Activated T-helper 9 cell treated with anti-CD3 and anti-CD28 coated beads, Interleukin-2, amount 50 U/mL, for 16 hours (primary cell): ENCODE data around the gene CNTN4.

Experiments
- DNase-seq: peaks from one replicate; pipeline ENCODE4 v3.0.0-alpha.2; 2020; ENCODE audit warnings: low read depth

CNTN4 gene

DNA sequence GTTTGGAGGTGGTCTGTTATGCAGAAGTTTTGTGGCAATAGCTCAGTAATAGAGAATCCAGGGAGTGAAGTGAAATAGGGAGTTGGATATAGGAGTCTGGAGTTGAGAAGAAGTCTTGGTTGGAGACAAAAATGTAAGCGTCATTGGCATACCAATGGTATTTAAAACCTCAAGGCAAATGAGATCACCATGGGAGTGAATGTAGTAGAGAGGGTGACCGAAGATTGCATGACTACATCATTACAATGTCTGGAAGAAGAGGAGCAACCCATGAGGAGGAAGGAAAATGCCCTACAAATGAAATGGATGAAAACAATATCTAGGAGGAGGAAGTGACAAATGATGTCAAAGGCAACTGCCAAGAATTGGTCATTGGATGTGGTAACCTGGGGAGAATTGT lies 54.4 kb downstream of the CNTN4 start:
- no peak for DNase-seq

GRCh38 chr3:2153547-2153946 lies 54.9 kb downstream of the CNTN4 start:
- DNase-seq = no peak

GRCh38 chr3:2154621-2155020 lies 56.0 kb downstream of the CNTN4 start:
- no peak for DNase-seq

GRCh38 chr3:2156244-2156847 lies 57.7 kb downstream of the CNTN4 start:
- no peak for DNase-seq

- DNase-seq = no peak
Observed at GRCh38 chr3:2158828-2159227, 60.2 kb downstream of the CNTN4 start.

GRCh38 chr3:2166552-2166951 lies 67.9 kb downstream of the CNTN4 start:
- DNase-seq = no peak

DNA sequence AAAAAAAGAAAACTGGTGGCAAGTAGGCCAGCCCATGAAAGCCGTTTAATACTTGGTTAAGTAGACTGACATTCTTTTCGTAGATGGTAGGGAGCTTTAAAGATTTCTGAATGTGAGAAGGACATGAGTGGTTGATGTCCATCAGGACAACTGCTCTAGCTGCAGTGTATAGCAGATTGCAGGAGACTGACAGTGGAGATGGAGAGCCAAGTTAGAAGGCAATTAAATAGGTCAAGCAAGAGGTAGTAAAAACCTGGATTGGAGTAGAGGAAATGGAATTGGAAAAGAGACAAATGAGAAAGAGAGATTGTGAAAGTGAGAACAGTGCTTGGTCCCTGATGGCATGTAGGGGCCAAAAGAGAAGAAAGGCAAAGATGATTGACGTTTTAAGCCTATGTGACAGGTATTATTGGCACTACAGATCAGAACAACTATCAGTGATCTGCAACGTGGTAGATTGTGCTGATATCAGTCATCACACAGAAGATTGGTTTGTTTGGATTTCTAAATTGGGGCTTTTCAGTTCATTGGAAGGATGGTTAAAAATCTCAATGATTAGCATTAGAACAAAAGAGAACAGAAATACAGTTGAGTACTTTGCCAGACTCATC lies 74.0 kb downstream of the CNTN4 start:
- no peak for DNase-seq

DNA sequence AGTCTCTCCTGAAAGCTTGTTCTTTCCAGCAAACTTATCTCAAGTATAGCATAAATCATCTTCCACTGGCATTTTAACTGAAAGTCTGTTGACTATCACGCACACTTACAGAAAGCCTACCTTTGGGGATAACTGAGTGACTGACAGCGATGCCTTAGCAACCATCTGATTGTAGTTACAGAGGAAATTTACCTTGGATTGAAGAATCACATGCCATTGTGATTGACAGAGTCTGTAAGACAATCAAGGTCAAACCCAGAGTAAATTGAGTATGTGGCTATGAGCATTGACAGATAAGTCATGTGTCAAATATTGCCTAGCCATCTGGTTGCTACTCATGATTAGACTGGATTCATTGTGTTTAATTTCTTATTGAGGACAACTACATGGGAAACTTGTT lies 82.0 kb downstream of the CNTN4 start:
- no peak for DNase-seq

- DNase-seq = no peak
Observed at GRCh38 chr3:2198776-2199279, 100.2 kb downstream of the CNTN4 start.

DNA sequence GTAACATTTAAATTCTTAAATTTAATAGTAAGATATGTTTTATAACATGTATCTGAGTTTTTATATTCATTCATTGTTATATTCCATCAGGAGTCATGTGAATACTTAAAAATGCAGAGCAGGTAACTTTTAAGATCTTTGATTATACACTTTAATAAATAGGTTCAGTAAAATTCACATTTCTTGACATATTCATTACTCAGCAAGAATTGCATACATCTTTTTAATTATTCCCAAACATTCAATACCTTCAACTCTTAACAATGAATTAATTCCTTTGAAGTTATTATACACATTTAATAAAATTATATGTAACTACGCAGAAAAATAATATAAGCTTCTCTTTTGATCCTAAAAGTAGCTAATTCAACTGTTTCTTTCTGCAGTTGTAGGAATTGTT lies 105.4 kb downstream of the CNTN4 start:
- DNase-seq = no peak

GRCh38 chr3:2205692-2206091 lies 107.0 kb downstream of the CNTN4 start:
- no peak for DNase-seq

- DNase-seq = no peak
Observed at GRCh38 chr3:2206536-2206935, 107.9 kb downstream of the CNTN4 start.

DNA sequence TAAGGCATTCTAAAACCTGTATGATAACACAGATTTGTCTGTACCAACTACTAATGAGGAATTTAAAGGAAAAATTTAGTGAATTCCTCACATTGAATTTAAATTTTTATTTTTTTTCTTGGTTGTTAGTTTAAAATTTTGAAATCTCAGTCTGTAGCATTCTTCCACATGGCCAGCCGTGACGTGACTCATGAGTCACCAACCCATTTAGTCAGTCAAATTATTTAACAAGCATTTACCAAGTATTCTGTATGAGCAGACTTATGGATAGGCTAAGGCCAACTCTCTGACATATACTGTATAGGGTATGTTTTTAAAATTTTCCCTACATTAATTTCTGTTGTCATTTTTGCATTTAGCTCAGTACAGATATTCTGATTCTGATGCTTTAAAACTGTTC lies 112.9 kb downstream of the CNTN4 start:
- no peak for DNase-seq

DNA sequence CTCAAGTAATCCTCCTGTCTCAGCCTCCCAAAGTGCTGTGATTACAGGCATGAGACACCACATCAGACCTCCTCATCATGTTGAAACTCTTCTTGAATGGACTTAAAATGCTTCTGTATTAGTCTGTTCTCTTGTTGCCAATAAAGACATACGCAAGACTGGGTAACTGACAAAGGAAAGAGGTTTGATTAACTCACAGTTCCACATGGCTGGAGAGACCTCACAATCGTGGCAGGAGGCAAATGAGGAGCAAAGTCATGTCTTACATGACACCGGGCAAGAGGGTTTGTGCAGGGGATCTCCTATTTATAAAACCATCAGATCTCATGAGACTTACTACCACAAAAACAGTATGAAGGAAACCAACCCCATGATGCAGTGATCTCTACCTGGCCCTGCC lies 113.5 kb downstream of the CNTN4 start:
- DNase-seq = no peak

DNA sequence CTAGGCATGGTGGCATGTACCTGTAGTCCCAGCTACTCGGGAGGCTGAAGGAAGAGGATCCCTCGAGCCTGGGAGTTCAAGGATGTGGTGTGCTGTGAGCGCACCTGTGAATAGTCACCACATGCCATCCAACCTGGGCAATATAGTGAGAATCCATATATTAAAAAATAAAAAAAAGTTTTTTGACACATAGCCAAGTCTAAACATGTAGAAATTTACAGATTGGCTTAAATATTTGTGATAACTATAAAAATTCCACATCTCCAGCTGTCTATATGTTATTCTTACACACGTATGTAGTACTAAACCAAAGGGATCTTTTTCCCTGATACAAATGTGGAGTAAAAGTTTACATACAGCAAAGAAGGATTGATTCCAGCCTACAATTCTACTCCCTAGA lies 119.7 kb downstream of the CNTN4 start:
- no peak for DNase-seq

- no peak for DNase-seq
Observed at GRCh38 chr3:2218816-2219215, 120.2 kb downstream of the CNTN4 start.

- no peak for DNase-seq
Observed at GRCh38 chr3:2236203-2236602, 137.5 kb downstream of the CNTN4 start.

- DNase-seq = no peak
Observed at GRCh38 chr3:2244137-2244536, 145.5 kb downstream of the CNTN4 start.

GRCh38 chr3:2246873-2247648 lies 148.4 kb downstream of the CNTN4 start:
- no peak for DNase-seq

DNA sequence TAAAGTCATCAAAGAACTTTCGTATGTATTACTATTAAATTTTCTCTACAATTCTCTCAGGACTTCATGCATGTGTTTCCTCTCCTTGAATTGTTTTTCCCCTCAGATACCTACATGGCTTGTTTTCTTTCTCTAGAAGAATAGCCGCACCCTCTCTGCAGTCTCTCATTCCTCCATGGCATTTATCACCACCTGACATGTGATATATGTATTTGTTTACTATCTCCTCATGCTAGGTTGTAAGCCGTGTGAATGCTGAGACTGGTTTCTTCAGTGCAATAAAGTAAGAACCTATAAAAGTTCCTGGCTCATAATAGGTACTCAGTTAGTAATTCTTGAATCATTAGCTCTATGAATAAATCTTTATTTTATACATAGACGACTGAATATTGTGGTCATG lies 149.2 kb downstream of the CNTN4 start:
- no peak for DNase-seq

- DNase-seq = no peak
Observed at GRCh38 chr3:2250783-2251182, 152.1 kb downstream of the CNTN4 start.

DNA sequence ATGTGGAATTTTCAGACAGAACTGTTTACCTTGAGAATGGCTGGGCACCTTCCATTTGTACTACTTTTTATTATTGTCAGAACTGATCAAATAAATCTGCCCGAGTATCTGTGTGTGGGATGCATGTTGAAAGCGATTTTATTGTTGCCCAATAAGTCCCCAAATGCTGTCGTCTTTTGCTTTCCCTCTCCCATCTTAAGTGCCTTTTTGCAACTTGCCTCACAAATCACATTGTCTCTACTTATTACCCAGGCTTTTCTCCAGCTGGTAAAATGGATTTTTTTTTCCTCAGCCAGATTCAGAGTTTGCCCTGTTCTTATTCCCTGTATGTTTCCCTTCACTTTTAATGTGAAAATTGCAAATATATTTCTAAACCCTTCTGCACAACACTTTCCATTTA lies 163.1 kb downstream of the CNTN4 start:
- no peak for DNase-seq

DNA sequence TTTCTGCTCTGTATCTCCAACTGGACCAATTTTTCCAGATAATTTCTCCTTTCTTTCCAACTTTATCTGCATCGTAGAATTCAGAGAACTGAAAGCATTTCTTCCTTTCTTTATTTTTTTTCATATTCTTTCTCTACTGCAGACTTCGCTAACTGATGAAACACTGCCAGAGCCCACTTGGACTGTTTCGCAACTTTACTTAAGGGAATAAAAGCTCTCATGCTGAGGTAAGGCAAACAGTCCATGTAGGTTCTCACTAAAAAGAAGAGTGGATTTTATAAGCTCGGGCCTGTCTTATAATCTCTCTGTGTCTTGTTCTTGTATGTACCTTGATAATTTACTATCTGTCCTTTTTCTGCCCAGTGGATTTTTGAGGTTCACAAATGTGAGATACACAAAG lies 163.5 kb downstream of the CNTN4 start:
- DNase-seq = no peak
